ENCODE data around the gene ZNF692.
A peak's percentile ranks its signal among the peaks of the same experiment; 100 is the strongest.
"Not testable (repeated sequence)": the region's sequence is repeated elsewhere in the genome, so short reads cannot be mapped to it uniquely, and the experiment has no call there.

Gene ZNF692

DNA sequence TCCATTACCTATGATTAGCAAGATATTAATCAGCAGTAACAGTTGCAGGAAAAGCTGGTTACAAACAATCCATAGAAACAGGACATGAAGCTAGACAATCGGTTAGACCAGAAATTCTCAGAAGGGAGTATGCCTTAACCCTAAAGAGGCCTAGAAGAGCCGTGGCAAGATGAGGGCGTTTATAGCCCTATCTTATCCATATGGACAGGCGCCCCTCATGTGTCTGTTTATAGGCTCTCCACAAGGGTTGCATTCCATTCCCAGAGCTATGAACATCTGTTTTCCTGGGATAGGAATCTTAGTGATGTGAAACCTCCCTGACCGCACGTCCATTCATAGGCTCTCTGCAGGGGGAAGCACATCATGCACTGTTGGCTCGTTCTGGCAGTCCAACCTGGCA is 23.5 kb upstream of the ZNF692 start:
- FAIRE-seq = not testable (repeated sequence)

DNA sequence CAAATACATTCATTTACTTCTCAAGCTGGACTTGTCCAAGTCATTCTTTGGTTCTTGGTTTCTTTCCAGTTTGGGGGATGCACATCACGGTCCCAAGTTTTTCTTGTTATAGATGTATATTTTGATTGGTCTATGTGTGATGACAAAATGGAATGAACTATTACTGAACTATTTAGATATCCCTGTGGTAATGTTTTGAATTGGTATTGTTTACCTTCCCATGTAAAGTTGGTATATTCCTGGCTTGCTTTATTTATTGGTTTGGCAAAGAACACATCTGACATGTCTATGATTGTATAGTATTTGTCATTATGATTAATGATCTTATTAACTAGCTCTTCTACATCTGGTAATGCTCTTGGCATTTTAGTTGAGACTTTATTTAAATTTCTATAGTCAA is 22.4 kb upstream of the ZNF692 start:
- DNase-seq (ENCODE audit: extremely low spot score, insufficient read length, low read depth) = no peak
- FAIRE-seq = no peak

More for the DNA sequence above, 23.5 kb upstream of the ZNF692 start:
- DNase-seq (ENCODE audit: extremely low spot score, insufficient read length, low read depth) = not testable (repeated sequence)

DNA sequence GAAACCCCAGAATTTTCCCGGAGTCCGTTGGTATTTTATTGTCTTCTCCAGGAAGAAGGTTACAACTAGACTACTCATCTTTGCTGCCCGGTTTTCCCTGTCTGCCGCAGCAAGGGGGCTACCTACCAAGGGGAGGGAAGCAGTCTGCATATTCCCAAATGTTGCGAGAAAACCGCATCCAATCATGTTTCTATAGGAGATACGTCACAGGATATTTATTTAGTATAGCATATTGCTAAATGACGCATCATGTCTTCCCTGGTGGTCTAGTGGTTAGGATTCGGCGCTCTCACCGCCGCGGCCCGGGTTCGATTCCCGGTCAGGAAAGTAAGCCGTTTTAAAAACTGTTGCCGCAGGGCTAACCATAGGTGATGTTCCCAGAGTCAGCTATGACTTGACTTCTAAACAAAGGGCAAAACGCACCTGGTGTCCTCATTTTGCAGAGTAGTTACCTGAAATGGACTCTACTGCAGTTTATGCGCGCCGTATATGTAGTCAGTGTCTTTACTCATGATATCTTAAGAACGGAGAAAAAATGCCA is 15.2 kb upstream of the ZNF692 start:
- FAIRE-seq = no peak
- no peak for DNase-seq (ENCODE audit: extremely low spot score, insufficient read length, low read depth)

DNA sequence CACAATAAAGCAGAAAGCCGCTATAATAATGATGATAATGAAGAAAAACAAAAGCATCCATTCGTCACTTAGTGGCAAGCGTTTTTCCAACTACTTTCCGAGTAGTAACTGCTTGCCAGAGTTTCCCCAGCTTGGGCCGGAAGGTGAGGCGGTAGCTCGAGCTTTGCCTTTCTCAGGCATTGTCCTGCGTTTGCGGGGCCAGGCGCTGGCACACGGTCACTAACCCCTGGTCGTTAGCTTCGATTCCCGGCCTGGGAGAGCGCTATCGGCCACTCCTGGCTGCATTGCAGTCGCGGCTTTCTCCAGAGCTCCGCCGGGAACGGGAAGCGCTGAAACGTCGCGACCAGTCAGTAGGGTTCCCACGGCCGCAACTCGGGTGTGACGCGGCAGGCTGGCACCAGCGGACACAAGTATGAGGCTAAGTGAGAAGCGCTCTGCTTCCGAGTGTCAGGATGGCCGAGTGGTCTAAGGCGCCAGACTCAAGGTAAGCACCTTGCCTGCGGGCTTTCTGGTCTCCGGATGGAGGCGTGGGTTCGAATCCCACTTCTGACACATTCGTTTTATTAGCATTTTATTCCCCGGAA is 14.6 kb upstream of the ZNF692 start:
- DNase-seq (ENCODE audit: extremely low spot score, insufficient read length, low read depth) = peak; percentile 57
- FAIRE-seq = peak; percentile 95

DNA sequence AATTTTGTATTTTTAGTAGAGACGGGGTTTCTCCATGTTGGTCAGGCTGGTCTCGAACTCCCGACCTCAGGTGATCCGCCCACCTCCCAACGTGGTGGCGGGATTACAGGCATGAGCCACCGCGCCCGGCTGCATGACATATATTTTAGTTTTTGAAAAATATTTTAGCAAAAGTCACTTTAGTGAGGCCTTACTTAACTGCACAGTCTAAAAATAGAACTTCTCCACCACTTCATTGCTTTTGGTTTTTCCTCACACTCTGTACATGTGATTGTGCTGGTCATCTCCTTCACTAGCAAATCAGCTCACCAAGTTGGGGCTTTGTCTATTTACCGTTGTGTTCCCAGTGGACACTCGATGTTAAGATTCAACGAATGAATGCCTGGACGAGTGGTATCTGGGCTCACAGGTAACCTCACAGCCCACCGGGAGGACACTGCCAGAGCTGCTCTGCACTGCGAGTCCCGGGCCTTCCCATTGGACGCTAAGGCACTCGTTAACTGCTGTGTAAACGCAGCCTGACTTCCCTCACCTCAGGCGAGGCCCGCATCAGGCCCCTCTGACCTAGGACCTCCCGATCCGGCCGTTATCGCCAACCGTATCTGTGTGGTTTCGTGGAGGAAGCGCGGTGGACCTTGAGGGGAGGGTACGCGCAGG is 14.0 kb upstream of the ZNF692 start:
- DNase-seq (ENCODE audit: extremely low spot score, insufficient read length, low read depth) = no peak
- no peak for FAIRE-seq

DNA sequence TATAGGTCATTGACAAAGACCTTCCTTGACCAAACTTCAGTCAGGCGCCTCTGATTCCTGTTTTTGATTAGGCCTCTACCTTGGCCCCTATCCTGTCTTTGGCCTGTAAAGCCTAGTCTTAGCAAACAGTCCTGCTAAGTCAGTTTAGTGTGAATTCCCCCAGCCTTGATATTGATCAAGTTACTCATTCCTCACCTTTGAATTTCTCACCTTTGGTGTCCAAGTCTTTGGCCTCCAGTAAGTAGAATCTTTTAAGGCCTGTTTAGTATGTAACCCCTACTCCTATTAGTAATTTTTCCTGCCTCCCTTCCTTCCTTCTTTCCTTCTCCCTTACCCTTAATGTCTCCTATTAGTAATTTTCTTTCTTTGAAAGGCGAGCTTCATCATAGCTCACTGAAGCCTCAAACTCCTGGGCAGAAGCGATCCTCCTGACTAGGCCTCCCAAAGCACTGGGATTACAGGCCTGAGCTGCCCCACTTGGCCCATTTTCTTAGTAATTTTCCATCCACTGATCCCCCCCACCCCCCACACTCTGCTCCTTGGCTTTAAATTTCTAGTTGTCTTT is 13.0 kb upstream of the ZNF692 start:
- FAIRE-seq (no peak), DNase-seq (ENCODE audit: extremely low spot score, insufficient read length, low read depth) (no peak)

DNA sequence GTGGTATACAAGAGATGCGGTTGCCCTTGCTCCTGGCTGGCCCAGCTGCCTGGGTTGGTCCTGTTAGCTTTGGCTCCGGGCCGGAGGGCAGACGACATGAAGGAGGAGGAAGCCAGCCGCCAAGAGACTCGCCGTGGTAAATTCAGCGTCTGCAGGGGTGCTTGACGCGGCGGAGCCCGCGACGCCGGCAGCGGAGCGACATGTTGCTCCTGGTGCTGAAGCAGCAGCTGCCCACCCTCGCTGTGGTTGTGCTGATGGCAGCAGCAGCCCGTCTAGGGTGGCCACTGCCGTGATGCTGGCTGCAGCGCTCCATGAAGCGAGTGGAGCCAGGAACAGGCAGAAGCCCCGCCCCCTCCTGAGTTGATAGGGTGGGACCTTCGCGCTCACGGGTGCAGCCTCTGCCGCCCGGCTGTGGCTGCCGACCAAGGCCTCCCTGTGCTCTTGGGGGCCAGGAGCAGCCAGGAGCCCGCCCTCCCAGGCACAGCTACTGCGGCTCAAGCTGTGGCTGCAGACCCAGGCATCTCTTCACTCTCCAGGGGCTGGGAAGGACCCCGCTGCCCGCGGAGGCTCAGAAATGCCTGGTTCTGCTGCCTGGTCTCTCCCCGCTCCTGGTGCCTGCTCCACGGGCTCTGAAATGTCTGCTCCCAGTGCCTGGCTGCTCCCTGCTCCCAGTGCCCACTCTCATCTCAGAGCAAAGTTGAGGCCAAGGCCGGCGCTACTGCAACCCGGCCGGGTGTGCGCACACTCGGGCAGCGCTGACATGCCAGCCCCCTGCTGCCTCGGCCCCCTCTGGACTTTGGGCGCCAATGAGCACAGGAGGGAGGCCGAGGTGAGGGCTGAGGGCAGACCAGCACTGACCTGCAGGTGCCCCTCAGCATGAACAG is 4.4 kb upstream of the ZNF692 start:
- DNase-seq (ENCODE audit: extremely low spot score, insufficient read length, low read depth) (no peak), FAIRE-seq (peak; percentile 79)

DNA sequence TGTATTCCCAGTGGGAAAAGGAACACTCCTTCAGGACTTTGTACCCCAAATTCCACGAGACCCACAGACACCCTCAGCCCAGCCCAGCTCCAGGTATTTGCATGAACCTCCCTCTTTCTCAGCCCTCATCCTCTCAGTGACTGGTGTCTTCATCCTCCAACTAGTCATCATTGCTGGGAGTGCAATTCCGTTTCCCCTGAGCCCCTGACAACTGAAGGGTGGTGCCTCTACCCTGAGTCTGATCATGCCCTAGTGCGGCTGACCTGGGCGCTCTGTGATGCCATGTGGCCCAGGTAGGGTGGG is 3.8 kb upstream of the ZNF692 start:
- FAIRE-seq (no peak), DNase-seq (ENCODE audit: extremely low spot score, insufficient read length, low read depth) (no peak)

DNA sequence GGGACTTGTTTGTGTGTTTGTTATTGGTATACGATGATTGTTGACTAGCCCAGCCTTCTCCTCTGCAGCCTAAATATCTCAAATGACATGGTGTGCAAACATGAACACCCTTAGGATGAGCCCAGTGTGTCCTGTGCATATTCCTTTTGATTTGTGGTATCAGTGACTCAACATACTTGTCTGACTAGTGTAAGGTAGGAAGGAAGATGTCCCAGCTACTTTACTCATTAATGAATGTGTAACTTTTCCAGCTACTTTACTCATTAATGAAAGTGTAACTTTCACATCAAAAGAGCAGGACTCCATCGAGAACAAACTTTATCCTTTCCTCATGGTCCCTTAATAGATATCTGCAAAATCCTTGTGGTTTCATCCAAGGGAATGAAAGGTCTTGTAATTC is 2.7 kb upstream of the ZNF692 start:
- FAIRE-seq (no peak), DNase-seq (ENCODE audit: extremely low spot score, insufficient read length, low read depth) (no peak)

DNA sequence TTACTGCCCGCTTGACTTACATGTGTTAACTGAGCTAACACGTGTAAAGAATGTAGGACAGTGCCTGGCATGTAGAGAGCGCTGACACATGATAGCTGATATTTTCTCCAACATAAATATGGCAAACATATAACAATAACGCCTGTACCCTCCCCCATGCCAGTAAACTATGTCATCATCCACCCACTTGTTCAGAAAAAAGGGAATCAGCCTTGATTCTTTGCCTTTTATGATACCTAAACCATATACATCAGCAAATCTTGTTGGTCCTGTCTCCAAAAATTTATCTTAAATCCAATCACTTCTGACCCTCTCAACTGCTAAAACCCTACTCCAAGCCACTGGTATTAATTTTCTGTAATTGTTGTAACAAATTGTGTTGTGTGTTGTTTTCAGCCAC is 1.1 kb upstream of the ZNF692 start:
- FAIRE-seq (no peak), DNase-seq (ENCODE audit: extremely low spot score, insufficient read length, low read depth) (no peak)

DNA sequence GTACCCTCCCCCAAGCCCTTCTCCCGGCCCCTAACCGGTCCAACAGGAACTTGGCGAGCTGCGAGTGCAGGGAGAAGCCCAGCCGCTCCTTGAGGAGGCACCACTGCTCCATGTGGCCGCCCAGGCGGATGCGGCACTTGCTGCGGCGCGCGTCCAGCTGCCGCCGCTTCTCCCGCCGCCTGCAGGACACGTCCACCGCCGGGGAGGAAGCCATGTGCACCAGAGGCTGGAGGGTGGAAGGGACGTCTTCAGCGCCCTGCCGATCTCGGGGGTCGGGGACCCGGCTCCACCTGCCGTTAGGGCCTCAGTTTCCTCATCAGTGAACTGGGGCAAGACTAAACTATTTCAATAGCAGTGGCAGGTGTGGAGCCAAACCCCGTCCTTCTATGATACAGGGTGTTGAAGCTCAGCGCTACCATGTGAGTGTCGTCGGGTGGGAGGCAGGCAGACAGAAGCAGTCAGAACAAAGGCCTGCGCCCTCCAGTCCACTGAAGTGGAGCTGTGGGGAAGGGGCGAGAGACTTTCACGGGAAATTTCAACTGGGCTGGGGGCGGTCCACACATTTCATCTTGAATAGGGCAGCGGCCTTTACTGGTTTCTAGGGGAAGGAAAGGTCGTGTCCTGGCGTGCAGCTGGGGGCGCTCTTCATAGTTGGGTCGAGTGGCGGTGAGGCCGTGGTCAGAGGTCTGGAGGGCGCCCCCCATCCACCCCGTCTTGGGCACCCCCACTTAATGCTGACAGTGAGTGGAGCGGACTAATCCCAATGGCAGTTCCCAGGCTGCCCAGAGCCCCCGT is 592 bp downstream of the ZNF692 start:
- no peak for DNase-seq (ENCODE audit: extremely low spot score, insufficient read length, low read depth)
- peak; percentile 5 for FAIRE-seq

DNA sequence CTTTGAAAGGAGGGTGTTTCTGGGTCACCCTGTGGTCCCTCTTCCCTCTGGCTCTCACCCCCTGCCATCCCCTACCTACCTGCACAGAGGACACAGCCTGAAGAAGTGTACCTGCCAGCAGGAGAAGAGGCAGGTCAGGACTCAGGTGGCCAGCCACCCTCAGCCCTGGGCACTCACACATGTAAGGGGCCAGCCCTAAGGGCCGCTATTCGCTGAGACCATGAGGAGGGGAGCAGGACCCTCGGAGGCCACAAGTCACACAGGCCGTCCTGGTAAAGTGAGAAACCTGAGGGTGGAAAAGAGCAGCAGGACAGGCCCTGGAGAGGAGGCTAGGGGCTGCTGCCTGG is 1.2 kb downstream of the ZNF692 start:
- FAIRE-seq (no peak), DNase-seq (ENCODE audit: extremely low spot score, insufficient read length, low read depth) (no peak)

DNA sequence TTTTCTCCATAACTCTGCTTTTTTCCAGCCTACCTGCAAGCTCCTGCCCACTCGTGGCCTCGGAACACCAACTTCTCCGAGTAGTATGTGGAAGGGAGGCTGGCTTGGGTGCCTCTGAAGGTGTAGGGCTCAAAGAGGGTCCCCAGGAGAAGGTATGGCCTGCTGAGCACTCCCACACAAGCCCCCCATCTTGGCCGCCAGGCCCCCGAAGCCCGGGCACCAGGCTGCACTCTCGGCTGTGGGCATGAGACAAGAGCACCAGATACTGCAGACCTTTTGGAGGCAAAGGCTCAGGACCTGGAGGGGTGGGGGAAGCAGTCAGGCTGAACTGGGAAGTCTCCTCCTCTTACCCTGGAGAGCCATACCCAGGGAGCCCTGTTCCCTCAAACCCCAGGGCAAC is 1.7 kb downstream of the ZNF692 start:
- DNase-seq (ENCODE audit: extremely low spot score, insufficient read length, low read depth) (no peak), FAIRE-seq (no peak)

DNA sequence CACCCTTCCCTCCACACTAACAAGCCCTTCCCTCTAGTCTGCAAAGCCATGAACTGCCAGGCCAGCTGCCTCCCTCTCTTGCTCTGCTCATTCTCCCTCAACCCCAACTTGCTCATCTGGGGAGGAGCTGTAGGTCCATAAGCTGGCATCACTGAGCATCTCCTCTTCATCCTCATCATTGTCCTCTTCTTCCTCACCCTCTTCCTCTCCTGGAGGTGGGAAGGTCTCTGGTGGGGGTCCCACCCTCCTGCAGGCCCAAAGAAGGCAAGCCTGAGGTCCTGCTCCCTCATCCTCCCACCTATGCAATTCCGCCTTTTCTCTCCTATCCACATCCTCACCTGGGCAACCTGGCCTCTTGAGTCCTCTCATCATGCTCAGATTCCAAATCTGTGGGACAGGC is 2.7 kb downstream of the ZNF692 start:
- no peak for DNase-seq (ENCODE audit: extremely low spot score, insufficient read length, low read depth)
- no peak for FAIRE-seq

DNA sequence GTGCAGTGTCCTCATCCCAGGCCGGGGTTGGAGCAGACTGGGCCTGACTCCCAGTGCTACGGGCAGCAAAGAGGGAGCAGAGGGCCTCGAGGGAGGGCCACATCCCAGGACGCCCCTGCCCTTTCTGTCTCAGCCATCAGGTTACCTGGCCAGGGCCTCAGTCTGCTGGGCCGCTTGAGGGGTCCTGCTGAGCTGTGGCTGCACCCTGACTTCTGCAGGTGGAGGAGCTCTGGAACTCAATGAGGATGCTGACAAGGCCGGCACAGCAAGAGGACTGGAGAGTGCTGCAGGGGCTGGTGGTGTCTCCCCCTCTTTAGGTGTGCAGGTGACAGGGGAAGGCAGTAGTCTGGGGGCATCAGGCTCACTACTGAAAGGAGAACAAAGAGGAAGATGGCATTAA is 3.3 kb downstream of the ZNF692 start:
- DNase-seq (ENCODE audit: extremely low spot score, insufficient read length, low read depth) (no peak), FAIRE-seq (no peak)

DNA sequence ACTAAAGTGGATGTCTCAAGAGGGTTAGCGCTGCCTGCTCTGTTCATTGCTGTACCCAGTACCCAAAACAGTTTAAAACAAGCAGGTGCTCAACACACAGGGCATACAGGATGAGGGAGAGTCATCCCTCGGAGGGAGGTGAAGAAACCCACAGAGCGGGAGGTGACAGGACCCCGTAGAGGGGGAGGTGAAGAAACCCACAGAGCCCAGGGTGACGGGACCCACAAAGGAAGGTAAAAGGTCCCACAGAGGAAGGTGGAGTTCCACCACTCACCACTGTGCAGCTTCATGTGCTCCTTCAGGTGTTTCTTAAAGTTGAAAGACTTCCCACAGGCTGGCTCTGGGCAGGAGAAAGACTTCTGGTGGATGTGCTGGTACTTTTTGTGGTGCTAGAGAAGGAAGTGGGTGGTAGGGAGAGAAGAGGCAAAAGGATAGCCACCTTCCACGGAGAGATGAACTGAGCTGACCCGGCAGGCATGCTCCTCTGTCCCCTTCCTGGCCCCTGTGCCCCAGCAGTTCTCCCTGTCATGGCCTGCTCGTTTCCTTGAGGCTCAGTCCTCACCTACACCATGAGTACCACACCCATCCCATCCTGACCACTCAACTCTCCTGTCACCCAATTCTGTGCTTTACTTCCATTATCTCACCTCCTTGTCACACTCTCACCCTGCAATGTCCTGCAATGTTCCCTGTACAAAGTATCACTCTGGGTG is 5.1 kb downstream of the ZNF692 start:
- DNase-seq (ENCODE audit: extremely low spot score, insufficient read length, low read depth) (no peak), FAIRE-seq (no peak)

DNA sequence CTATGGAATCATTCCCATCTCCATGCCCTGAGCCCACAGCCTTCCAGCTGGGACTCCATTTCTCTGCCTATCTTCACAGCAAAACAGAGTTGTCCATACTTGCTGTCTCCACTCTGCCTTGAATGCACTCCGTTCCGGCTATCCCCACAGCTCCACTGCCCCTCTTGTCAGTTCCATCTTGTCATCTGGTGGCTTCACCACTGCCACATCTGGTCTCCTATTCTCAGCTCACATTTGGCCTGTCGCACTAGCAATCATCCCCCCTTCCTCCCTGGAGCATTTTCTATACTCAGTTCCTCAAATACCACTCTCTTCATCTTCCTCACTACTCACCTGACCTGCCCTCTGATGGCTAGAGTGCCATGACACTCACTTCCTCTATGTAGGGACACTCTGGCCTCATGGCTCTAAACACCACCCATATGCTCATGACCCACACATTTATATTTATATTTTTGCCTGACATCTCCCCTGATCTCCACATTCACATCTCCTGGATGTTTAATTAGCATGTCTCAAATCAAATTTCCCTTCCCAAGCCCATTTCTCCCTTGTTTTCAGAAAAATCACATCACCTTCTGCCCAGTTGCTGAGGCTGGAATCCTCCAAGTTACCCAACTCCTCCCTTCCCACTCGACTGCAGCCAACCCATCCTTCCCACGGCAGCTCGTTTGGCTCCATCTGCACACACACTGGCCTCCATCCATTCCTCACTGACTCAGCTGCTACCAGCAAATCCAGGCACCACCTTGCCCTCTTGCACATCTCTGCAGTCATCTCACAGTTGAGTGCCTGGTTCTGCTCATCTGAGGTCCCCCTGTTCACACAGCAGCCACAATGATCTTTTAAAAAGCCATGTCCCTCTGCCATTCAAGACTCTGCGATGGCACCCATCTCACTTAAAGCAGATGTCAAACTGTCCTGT is 6.1 kb downstream of the ZNF692 start:
- no peak for DNase-seq (ENCODE audit: extremely low spot score, insufficient read length, low read depth)
- no peak for FAIRE-seq

DNA sequence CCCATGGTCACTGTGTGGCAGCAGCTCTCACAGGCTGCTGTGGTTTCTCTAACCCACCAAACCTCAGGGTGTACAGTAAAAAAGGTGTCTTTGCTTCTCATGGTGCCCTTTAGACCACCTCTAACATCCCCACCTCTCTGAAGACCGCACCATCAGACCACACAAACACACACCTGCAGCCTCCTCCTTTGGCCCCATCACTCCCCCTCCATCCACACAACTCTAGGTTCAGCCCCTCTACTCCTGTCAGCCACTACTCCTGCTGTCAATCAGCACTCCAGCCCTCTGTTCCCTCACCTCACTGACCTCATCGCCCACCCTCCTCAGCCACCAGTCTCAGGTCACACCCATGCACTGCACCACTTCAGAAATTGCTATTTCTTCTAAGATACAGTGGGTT is 7.5 kb downstream of the ZNF692 start:
- FAIRE-seq (no peak), DNase-seq (ENCODE audit: extremely low spot score, insufficient read length, low read depth) (no peak)
